IPS-18a (cell line): ENCODE measurements around the gene CSNK1G1.

Experiments
- H3K27ac ChIP-seq: one replicate; pipeline ENCODE4 v1.5.1; 2013; ENCODE audit warnings: low read length
- H3K27me3 ChIP-seq: one replicate; pipeline ENCODE4 v1.6.1; 2013; ENCODE audit warnings: mild to moderate bottlenecking, low read length; ENCODE audit not compliant: control insufficient read depth, insufficient read depth
- H3K36me3 ChIP-seq: one replicate; pipeline ENCODE4 v1.6.1; 2013; ENCODE audit warnings: low read depth, low read length; ENCODE audit not compliant: control insufficient read depth
- H3K4me1 ChIP-seq: one replicate; pipeline ENCODE4 v1.6.1; 2013; ENCODE audit warnings: low read depth, low read length; ENCODE audit not compliant: control insufficient read depth
- H3K4me3 ChIP-seq: one replicate; pipeline ENCODE4 v1.5.1; 2013; ENCODE audit warnings: low read length
- H3K9ac ChIP-seq: one replicate; pipeline ENCODE4 v1.6.1; 2013; ENCODE audit warnings: mild to moderate bottlenecking, low read length, moderate library complexity
- H3K9me3 ChIP-seq: one replicate; pipeline ENCODE4 v1.6.1; 2013; ENCODE audit warnings: low read depth, low read length; ENCODE audit not compliant: control insufficient read depth

The CSNK1G1 gene

DNA sequence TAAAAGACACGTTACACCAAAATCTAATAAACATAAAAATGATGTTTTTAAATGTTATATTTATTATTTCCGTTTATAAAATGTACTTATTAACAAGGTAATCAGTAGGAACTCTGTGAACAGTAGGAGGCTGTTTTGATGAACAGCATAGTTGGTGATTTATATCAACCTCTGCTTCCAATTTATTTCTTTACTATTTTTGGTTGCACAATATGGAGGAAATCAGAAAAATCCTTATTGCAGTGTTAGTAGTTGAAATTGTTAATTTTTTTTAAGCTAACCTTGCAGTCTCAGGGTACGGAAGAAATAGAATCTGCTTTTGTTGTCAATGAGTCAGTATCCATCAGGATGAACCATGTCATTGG, 209.5 kb downstream of the CSNK1G1 start:
- Histone ChIP-seq H3K27me3 (peaks cover 14% of the 10 kb centered on the region), H3K4me3 (no peak overlapping the region), H3K36me3 (no peaks in the 10 kb centered on the region), H3K9ac (no peak overlapping the region), H3K27ac (no peak overlapping the region), H3K4me1 (no peaks in the 10 kb centered on the region), H3K9me3 (no peaks in the 10 kb centered on the region)

DNA sequence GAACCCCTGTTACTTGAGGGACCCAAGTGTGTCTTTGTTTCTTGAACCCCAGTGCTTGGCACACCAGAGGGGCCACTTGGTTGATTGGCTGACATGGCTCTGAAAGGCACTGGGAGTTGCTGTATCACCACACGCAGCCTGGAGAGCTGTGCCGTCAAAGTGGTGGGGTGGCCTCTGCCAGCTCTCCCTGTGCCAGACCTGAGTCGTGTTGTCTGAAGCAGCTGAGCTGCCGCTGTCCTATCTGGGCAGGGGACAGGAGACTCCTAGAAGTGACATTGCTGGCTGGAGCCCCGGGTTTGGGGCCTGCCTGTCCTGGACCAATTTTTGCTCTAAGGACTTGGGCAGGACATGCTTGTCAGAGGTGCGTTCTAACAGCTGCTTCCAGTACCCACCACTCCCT, 209.9 kb downstream of the CSNK1G1 start:
- Histone ChIP-seq H3K27me3 (peaks cover 12% of the 10 kb centered on the region), H3K9ac (no peak overlapping the region), H3K4me3 (no peak overlapping the region), H3K27ac (no peak overlapping the region), H3K36me3 (no peaks in the 10 kb centered on the region), H3K9me3 (no peaks in the 10 kb centered on the region), H3K4me1 (no peaks in the 10 kb centered on the region)

DNA sequence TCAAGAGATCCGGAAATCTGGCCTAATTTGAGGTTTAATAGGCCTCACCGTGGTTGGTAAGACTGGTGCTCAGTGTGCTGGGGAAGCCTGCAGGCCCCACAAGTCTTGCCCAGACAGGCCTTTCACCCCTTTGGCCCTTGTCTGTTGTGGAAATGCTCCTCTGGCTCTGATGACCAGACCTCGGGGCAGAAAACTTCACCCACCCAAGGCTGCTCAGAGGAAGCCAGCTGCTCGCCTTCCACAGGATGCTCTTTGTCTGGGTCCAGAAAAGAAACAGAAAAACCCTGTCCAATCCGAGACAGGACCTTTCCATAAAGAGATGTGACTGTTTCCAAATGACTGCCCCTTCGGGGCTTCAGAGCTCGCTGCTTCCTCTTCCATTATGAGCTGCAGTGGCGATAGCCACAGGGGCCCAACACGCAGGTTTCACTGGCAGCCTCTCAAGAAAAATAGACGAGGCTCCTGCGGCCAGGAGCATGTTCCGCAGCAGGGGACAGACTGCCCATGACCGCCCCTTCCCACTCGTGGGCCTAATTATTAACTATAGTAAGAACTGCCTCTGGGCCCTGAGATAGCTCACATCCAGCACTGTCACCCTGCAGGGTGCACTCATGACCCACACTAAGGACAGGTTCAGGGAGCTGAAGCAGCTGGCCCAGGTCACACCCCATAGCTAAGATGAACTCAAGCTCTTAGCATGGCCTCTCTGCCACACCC, 211.2 kb downstream of the CSNK1G1 start:
- H3K4me1 ChIP-seq: no peaks in the 10 kb centered on the region
- H3K36me3 ChIP-seq: no peaks in the 10 kb centered on the region
- no peaks in the 10 kb centered on the region for H3K27me3 ChIP-seq
- no peaks in the 10 kb centered on the region for H3K9me3 ChIP-seq
- H3K4me3 ChIP-seq: no peak overlapping the region
- no peak overlapping the region for H3K9ac ChIP-seq
- no peak overlapping the region for H3K27ac ChIP-seq

DNA sequence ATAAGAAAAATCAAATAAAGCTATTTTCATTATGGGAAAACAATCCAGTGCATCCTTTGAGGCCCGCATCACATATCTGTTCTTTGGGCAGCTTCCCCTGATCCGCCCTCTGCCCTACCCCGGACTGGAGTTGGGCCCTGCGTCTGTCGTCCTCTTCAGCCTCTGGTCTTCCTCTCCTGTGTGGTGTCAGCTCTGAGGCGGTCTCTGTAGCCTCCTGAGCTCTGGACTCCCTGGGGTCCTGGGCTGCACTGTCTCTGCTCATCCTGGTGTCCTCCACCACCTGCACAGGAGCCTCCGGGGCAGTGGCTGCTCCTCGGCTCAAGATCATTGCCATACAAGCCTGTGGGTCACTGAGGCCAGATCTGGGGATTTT, 211.8 kb downstream of the CSNK1G1 start:
- H3K27me3 ChIP-seq: no peaks in the 10 kb centered on the region
- H3K4me3 ChIP-seq: no peak overlapping the region
- H3K9me3 ChIP-seq: no peaks in the 10 kb centered on the region
- no peaks in the 10 kb centered on the region for H3K4me1 ChIP-seq
- no peak overlapping the region for H3K9ac ChIP-seq
- no peak overlapping the region for H3K27ac ChIP-seq
- H3K36me3 ChIP-seq: no peaks in the 10 kb centered on the region

DNA sequence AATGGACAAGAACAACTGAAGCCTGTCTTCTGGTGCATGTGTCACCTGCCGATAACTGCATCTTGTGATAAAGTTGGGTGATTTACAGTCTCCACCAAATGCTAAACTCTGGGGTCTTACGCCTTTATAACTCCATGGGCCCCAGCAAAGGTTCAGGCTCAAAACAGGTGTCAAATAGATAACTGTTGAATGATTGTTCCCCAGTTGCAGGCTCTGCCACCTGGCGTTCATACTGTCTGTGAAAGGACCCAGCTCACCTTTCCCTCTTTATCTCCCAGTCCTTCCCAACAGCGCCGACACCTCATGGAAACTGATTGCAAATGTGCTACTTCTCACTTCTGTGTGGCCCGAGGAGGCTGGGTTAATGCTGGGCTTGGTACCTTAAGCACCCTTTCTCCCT, 212.7 kb downstream of the CSNK1G1 start:
- Histone ChIP-seq H3K4me3 (no peak overlapping the region), H3K27me3 (no peaks in the 10 kb centered on the region), H3K9me3 (no peaks in the 10 kb centered on the region), H3K36me3 (no peaks in the 10 kb centered on the region), H3K27ac (no peak overlapping the region), H3K4me1 (no peaks in the 10 kb centered on the region), H3K9ac (no peak overlapping the region)

DNA sequence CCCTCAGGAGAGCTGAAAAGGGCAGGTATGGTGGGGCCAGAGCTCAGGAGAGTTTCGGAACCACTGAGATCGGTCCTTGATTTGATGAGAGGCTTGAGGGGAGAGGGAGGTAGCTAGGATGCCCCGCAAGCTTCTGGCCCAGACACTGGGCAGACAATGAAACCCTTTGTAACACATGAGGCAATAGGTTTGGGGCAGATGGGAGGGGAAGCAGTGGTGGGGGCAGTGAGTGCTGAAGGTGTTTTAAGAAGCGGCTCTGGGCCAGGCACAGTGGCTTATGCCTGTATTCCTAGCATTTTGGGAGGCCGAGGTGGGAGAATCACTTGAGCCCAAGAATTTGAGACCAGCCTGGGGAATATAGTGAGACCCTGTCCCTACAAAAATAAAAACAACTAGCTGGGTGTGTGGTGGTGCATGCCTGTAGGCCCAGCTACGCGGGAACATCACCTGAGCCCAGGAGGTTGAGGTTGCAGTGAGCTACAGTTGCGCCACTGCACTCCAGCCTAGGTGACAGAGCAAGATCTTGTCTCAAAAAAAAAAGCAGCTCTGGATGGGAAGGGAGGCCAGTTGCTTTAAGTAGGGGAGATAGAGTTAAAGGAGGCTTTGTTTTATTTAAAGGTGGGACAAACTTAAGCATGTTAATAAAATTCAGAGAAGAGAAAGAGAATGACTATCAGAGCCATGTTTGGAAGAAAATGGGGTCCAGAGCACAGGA, 214.0 kb downstream of the CSNK1G1 start:
- Histone ChIP-seq H3K27ac (no peak overlapping the region), H3K9me3 (no peaks in the 10 kb centered on the region), H3K4me1 (no peaks in the 10 kb centered on the region), H3K36me3 (peaks cover 6% of the 10 kb centered on the region), H3K27me3 (no peaks in the 10 kb centered on the region), H3K4me3 (no peak overlapping the region), H3K9ac (no peak overlapping the region)

DNA sequence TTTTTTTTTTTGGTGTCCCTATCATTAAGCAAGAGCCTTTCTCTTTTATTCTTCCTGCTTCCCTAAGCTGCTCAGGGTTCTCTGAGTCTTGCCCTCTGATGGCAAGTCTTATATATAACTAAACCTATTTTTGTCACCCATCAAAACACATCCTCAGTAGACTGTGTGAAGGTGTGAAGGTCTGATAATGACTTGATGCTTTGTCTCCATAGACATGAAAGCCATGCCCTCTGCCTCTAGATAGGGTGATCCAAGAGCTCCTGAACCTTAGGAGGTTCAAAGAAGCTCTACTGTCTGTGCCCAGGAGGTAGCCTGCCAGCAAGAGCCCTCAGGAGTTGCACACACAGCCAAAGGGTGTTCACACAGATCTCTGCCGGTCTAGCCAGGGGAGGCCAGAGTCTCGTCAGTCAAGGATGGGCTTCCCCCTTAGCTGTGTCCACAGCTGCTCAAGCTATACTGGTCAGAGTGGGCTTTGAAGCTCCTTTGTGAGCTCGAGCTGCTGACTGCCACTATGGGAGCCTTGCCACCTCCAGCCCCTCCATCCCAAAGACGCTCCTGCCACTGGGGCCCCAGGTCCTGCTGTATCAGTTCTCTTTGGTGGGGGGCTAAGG, 217.5 kb downstream of the CSNK1G1 start:
- Histone ChIP-seq H3K27ac (no peak overlapping the region), H3K27me3 (no peaks in the 10 kb centered on the region), H3K9ac (no peak overlapping the region), H3K9me3 (no peaks in the 10 kb centered on the region), H3K4me3 (no peak overlapping the region), H3K4me1 (no peaks in the 10 kb centered on the region), H3K36me3 (peaks cover 24% of the 10 kb centered on the region)

DNA sequence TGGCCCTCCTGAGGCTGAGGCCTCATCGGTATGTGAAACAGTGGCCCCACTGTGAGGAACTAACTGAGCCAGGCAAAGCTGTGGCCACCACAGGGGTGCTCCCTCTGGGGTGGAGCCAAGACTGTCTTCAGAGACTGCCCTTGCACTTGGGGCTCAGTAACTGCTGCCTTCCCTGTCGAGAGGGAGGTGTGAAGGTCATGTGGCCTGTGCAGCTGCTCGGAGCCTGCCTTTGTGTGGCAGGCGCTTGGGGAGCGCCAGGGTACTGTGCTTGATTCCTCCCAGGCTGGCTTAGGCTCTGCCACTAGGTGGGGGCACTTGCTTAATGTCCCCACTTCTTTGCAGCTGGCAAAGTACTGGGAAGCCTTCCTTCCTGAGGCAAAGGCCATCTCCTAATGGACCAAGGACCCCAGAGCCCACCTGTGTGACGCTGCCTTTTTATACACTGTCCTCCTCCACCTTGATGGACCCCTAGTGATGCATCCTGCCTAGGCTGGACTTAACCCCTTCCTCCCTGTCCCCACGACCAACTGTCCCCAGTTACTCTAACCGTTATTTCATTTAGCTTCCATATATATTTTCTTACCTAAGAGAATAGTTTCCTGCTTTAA, 218.6 kb downstream of the CSNK1G1 start:
- Histone ChIP-seq H3K9me3 (no peaks in the 10 kb centered on the region), H3K36me3 (peaks cover 32% of the 10 kb centered on the region), H3K4me1 (no peaks in the 10 kb centered on the region), H3K27ac (no peak overlapping the region), H3K27me3 (no peaks in the 10 kb centered on the region), H3K4me3 (no peak overlapping the region), H3K9ac (no peak overlapping the region)

DNA sequence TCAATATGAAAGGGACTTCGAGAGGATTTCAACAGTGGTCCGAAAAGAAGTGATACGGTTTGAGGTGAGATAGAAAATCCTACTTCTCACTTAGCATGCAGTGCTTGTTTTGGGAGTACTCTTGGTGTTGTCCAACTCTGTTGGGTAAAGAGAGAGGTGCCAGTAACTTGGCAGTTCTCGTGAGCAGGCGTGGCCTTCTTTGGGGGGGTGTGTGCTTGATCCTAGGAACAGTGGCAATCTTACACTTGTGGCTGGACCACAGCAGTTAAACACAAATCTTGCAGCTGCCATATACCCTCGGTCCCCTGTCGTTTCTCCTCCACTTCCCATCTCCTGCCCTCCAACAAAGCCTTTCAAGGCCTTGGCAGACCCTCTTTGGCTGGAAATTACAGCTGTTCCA, 219.6 kb downstream of the CSNK1G1 start:
- Histone ChIP-seq H3K4me3 (no peak overlapping the region), H3K4me1 (no peaks in the 10 kb centered on the region), H3K9ac (no peak overlapping the region), H3K9me3 (no peaks in the 10 kb centered on the region), H3K36me3 (peaks cover 42% of the 10 kb centered on the region), H3K27ac (no peak overlapping the region), H3K27me3 (no peaks in the 10 kb centered on the region)

DNA sequence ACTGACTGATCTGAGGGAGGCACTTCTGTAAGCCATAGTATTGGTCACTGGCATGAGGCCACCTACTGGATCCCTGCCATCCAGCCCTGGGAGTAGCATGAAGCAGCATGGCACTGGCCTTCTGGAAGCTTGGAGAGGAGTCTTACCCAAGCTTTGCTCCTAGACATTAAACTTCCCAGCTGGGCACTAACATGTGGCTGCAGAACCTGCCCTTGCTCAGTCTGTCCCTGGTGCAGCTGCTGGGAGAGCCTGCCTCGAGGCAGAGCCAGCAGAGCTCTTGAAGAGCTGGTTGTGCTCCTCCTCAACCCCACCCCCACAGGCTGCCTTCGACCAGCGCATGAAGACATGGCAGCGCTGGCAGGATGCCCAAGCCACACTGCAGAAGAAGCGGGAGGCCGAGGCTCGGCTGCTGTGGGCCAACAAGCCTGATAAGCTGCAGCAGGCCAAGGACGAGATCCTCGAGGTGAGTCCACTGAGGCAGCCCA, 221.6 kb downstream of the CSNK1G1 start:
- no peaks in the 10 kb centered on the region for H3K4me1 ChIP-seq
- H3K27ac ChIP-seq: no peak overlapping the region

DNA sequence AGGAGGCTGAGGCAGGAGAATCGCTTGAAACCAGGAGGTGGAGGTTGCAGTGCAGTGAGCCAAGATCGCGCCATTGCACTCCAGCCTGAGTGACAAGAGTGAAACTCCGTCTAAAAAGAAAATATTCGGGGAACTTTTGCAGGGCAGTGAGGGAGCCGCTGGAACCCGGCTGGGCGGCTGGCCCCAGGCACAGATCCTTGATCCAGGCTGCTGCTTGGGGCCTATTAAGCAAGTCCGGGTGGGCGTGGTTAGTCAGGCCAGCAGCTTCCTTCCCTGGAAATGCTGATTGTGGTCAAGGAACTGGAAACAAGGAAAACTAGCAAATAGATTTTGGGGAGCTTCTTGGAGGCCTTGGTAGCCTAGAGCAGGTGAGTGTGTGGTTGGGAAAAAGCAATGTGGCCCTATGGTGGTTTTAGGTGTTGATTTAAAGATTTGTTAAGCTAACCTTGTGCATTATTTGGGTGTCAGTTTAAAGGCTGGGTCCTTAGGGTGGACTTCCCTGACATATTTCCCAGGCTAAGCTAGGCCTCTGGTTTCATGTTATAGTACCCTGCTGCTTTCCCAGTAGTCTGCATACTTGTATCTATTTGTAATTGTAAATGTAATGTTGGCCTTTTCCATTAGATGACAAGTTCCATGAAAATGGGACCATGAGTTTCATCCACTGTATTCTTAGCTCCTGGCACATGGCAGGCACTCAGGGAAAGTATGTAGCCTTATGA, 222.2 kb downstream of the CSNK1G1 start:
- no peaks in the 10 kb centered on the region for H3K9me3 ChIP-seq
- no peak overlapping the region for H3K9ac ChIP-seq
- no peaks in the 10 kb centered on the region for H3K27me3 ChIP-seq
- no peaks in the 10 kb centered on the region for H3K4me1 ChIP-seq
- H3K27ac ChIP-seq: no peak overlapping the region
- no peak overlapping the region for H3K4me3 ChIP-seq
- H3K36me3 ChIP-seq: peaks cover 63% of the 10 kb centered on the region

More for the DNA sequence above, 221.6 kb downstream of the CSNK1G1 start:
- no peaks in the 10 kb centered on the region for H3K9me3 ChIP-seq
- H3K9ac ChIP-seq: no peak overlapping the region
- peaks cover 59% of the 10 kb centered on the region for H3K36me3 ChIP-seq
- H3K4me3 ChIP-seq: no peak overlapping the region
- H3K27me3 ChIP-seq: no peaks in the 10 kb centered on the region
